Measurements from ENCODE around the gene IRX2.

DNA sequence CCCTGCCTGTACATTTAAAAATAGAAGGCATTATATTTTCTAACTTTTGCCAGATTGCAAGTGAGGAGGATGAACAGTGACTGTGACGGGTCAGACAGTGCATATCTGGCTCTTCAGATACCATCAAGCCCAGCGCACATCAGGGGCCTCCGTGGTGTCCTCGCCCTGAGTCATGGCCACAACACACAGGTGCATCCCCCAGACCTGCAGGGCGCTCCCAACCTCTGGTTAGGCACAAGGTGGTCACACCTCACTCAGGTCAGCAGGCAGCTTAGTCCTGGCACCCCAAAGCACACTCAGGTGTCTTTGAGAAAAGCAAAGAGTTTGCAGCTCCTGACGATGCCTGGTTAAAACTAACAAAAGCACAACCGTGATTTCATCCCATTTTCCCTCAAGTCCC, 28.6 kb downstream of the IRX2 start:
- TF ChIP-seq EZH2 (IDR thresholded peaks at IDR 0.05; ENCODE audit: borderline replicate concordance, low read depth, low read length, poor library complexity, severe bottlenecking) = no peak
- TF ChIP-seq, protein P1, sequence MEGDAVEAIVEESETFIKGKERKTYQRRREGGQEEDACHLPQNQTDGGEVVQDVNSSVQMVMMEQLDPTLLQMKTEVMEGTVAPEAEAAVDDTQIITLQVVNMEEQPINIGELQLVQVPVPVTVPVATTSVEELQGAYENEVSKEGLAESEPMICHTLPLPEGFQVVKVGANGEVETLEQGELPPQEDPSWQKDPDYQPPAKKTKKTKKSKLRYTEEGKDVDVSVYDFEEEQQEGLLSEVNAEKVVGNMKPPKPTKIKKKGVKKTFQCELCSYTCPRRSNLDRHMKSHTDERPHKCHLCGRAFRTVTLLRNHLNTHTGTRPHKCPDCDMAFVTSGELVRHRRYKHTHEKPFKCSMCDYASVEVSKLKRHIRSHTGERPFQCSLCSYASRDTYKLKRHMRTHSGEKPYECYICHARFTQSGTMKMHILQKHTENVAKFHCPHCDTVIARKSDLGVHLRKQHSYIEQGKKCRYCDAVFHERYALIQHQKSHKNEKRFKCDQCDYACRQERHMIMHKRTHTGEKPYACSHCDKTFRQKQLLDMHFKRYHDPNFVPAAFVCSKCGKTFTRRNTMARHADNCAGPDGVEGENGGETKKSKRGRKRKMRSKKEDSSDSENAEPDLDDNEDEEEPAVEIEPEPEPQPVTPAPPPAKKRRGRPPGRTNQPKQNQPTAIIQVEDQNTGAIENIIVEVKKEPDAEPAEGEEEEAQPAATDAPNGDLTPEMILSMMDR (conservative IDR thresholded peaks at IDR 0.05; ENCODE audit: low read depth, low read length) = no peak

Measured in A673 (cell line).